A673 (cell line): Measurements from ENCODE around the gene MARCHF5.

Experiments
- CTCF ChIP-seq: fragments of 300-800, 200-600 bp; sonication (generic); conservative IDR thresholded peaks from 2 replicates; pipeline ENCODE4 v1.5.1; 2017; ENCODE audit warnings: low read depth, mild to moderate bottlenecking, antibody characterized with exemption, low read length, moderate library complexity, mixed read lengths
- EZH2 ChIP-seq: fragments of 200-600 bp; sonication (generic); IDR thresholded peaks from 2 replicates; pipeline ENCODE4 v1.6.1; 2017; ENCODE audit warnings: borderline replicate concordance, low read depth, mild to moderate bottlenecking, mixed read lengths, antibody characterized with exemption, low read length; ENCODE audit not compliant: poor library complexity, severe bottlenecking

- no peak for TF ChIP-seq CTCF
- TF ChIP-seq EZH2, result no peak
Measured at GRCh38 chr10:92242380-92242779, 48.6 kb upstream of the MARCHF5 start.
